Erythroblast (primary cell): Measurements from ENCODE around the gene CPNE2.

Source experiments
- DNase-seq, 2 experiments: peaks; one replicate each; lab custom pipeline; 2025; lab: John Stamatoyannopoulos, UW
- GATA1 ChIP-seq: IDR thresholded peaks from 2 replicates; pipeline ENCODE4 v1.6.1; 2011; ENCODE audit warnings: low read depth, mild to moderate bottlenecking, control low read depth, low read length, moderate library complexity
- POLR2A ChIP-seq: IDR thresholded peaks from 2 replicates; pipeline ENCODE4 v1.6.1; 2011; ENCODE audit warnings: mild to moderate bottlenecking, low read length

The CPNE2 gene

GRCh38 chr16:57115168-57115513, 22.8 kb downstream of the CPNE2 start:
- no peak for DNase-seq
- TF ChIP-seq GATA1: no peak

- no peak for TF ChIP-seq GATA1
- no peak for TF ChIP-seq POLR2A
- DNase-seq: no peak
Observed at GRCh38 chr16:57115514-57116182, 23.3 kb downstream of the CPNE2 start.

- TF ChIP-seq GATA1 (no peak), POLR2A (no peak)
- no peak for DNase-seq
Observed at GRCh38 chr16:57118461-57119084, 26.2 kb downstream of the CPNE2 start.

- no peak for TF ChIP-seq GATA1
- no peak for TF ChIP-seq POLR2A
- DNase-seq: no peak
Observed at GRCh38 chr16:57123216-57123973, 31.0 kb downstream of the CPNE2 start.

GRCh38 chr16:57123974-57124674, 31.7 kb downstream of the CPNE2 start:
- DNase-seq: no peak
- TF ChIP-seq GATA1: no peak
- TF ChIP-seq POLR2A: no peak

GRCh38 chr16:57125376-57125775, 33.0 kb downstream of the CPNE2 start:
- no peak for TF ChIP-seq GATA1
- no peak for TF ChIP-seq POLR2A
- DNase-seq: no peak

GRCh38 chr16:57125969-57126368, 33.6 kb downstream of the CPNE2 start:
- TF ChIP-seq GATA1: no peak
- TF ChIP-seq POLR2A: no peak
- DNase-seq: no peak

- TF ChIP-seq GATA1: no peak
- DNase-seq: no peak
Observed at GRCh38 chr16:57126411-57126810, 34.0 kb downstream of the CPNE2 start.

- TF ChIP-seq GATA1 (no peak), POLR2A (no peak)
Observed at GRCh38 chr16:57127037-57127763, 34.8 kb downstream of the CPNE2 start.

GRCh38 chr16:57127836-57128235, 35.5 kb downstream of the CPNE2 start:
- no peak for DNase-seq
- TF ChIP-seq GATA1 (no peak), POLR2A (no peak)

More at GRCh38 chr16:57127037-57127763, 34.8 kb downstream of the CPNE2 start:
- no peak for DNase-seq

- TF ChIP-seq POLR2A (no peak), GATA1 (no peak)
- DNase-seq: no peak
Observed at GRCh38 chr16:57128771-57129389, 36.5 kb downstream of the CPNE2 start.

GRCh38 chr16:57130950-57131321, 38.6 kb downstream of the CPNE2 start:
- TF ChIP-seq GATA1 (no peak), POLR2A (no peak)
- DNase-seq: no peak
